Measurements from ENCODE around the gene QRICH1. TPM values are rescaled to one million over a fixed set of nuclear protein-coding genes. Genes with fewer than 3 reads are reported as not detected.

Gene QRICH1
- total RNA-seq, 2 experiments from 2014 or later, result 126 to 127 TPM

Other genes starting within 250 kb of the QRICH1 start
- gene PRKAR2A, start 246.2 kb downstream of the QRICH1 start, total RNA-seq, result 10 to 100 TPM; 42.8 to 45.2 TPM
- 10 to 100 TPM; 19.2 to 23.9 TPM for gene SLC25A20, start 195.2 kb downstream of the QRICH1 start, total RNA-seq
- 100 to 1,000 TPM; 126 TPM for gene ARIH2, start 175.2 kb downstream of the QRICH1 start, total RNA-seq
- gene P4HTM, start 103.8 kb downstream of the QRICH1 start, total RNA-seq, result 10 to 100 TPM; 20.7 TPM
- 100 to 1,000 TPM; 135 to 140 TPM for gene WDR6, start 86.7 kb downstream of the QRICH1 start, total RNA-seq
- 10 to 100 TPM; 22.3 to 24.7 TPM for gene DALRD3, start 75.5 kb downstream of the QRICH1 start, total RNA-seq
- 10 to 100 TPM; 82.0 to 82.5 TPM for gene NDUFAF3, start 72.0 kb downstream of the QRICH1 start, total RNA-seq
- gene IMPDH2, start 64.7 kb downstream of the QRICH1 start, total RNA-seq, result 100 to 1,000 TPM; 532 to 549 TPM
- gene QARS1, start 10.7 kb upstream of the QRICH1 start, total RNA-seq, result 100 to 1,000 TPM; 252 to 272 TPM
- gene USP19, start 26.8 kb upstream of the QRICH1 start, total RNA-seq, result 10 to 100 TPM; 50.8 to 55.5 TPM
- gene LAMB2, start 39.0 kb upstream of the QRICH1 start, total RNA-seq, result not detected
- gene CCDC71, start 72.3 kb upstream of the QRICH1 start, total RNA-seq, result 10 to 100 TPM; 30.0 to 30.9 TPM
- gene KLHDC8B, start 77.5 kb upstream of the QRICH1 start, total RNA-seq, result 1 to 10 TPM; 3.4 TPM
- 1 to 10 TPM; 4.0 to 4.2 TPM for gene C3orf62, start 183.2 kb upstream of the QRICH1 start, total RNA-seq
- 10 to 100 TPM; 63.3 to 64.0 TPM for gene USP4, start 246.0 kb upstream of the QRICH1 start, total RNA-seq